ACC112 (cell line): ENCODE measurements around the gene SORBS1.

Experiments
- H2AFZ ChIP-seq: fragments of 200-600 bp; sonication (generic); one replicate; pipeline ENCODE4 v1.6.0; 2017; ENCODE audit warnings: antibody characterized with exemption, low read length; ENCODE audit not compliant: unreplicated experiment
- H3K27ac ChIP-seq: fragments of 200-600 bp; sonication (generic); 2 replicates; pipeline ENCODE4 v1.5.1; 2014; ENCODE audit warnings: low read depth, mild to moderate bottlenecking, antibody characterized with exemption, low read length, moderate library complexity
- H3K27me3 ChIP-seq: fragments of 200-600 bp; sonication (generic); 2 replicates; pipeline ENCODE4 v1.6.1; 2014; ENCODE audit warnings: mild to moderate bottlenecking, antibody characterized with exemption, low read length, moderate library complexity, mixed read lengths; ENCODE audit not compliant: insufficient read depth
- H3K36me3 ChIP-seq: fragments of 200-600 bp; sonication (generic); 2 replicates; pipeline ENCODE4 v1.6.1; 2016; ENCODE audit warnings: mild to moderate bottlenecking, antibody characterized with exemption, low read length, moderate library complexity, mixed read lengths; ENCODE audit not compliant: insufficient read depth
- H3K4me1 ChIP-seq: fragments of 200-600 bp; sonication (generic); one replicate; pipeline ENCODE4 v1.6.1; 2016; ENCODE audit warnings: low read length, mixed read lengths; ENCODE audit not compliant: insufficient read depth, unreplicated experiment, control insufficient read depth
- H3K4me3 ChIP-seq: fragments of 200-600 bp; sonication (generic); 2 replicates; pipeline ENCODE4 v1.5.1; 2014; ENCODE audit warnings: mild to moderate bottlenecking, low read depth, low read length
- H3K79me2 ChIP-seq: fragments of 200-600 bp; sonication (generic); one replicate; pipeline ENCODE4 v1.6.0; 2016; ENCODE audit warnings: low read length; ENCODE audit not compliant: control insufficient read depth, unreplicated experiment, insufficient read depth

The SORBS1 gene

DNA sequence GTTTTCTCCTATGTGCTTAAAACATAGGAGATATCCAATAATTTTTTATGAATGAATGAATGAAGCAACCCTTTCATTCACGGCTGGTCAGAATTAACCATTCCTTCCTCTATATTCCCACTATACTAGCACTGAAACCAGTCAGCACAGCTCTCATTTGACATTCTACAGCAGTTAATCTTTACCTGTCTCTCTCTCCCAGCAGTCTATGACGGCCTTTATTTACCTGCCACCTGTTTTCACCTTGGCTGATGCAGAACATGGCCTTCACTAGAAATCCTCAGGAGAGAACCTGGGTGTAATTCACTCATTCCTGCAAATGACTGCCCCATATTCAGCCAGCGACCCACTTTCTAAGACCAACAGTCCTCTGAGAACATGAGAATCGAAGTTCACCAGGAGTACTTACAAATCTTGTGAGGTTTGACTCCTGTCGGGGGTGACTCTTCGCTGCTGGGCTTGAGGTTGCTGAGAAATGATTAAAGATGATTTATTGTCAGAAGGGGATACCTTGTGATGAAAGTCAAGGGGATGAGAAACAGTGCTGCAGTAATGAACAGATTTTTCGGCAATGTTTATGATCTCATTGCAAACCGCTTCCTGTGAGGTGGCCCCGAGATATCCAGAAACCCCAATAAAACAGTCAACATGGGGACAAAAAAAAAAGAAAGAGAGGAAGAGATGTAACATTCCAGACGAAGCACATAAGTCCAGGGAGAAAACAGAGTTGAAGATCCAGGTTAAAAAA is 239.4 kb downstream of the SORBS1 start:
- 0 out of 2 replicates have a peak, but pooled peaks cover 5% of the 10 kb centered on the region for H3K27me3 ChIP-seq
- H3K27ac ChIP-seq: no peak overlapping the region
- H2AFZ ChIP-seq: no peak overlapping the region
- H3K4me1 ChIP-seq: no peaks in the 10 kb centered on the region
- no peak overlapping the region for H3K4me3 ChIP-seq
- H3K79me2 ChIP-seq: no peaks in the 10 kb centered on the region
- H3K36me3 ChIP-seq: no peaks in the 10 kb centered on the region

DNA sequence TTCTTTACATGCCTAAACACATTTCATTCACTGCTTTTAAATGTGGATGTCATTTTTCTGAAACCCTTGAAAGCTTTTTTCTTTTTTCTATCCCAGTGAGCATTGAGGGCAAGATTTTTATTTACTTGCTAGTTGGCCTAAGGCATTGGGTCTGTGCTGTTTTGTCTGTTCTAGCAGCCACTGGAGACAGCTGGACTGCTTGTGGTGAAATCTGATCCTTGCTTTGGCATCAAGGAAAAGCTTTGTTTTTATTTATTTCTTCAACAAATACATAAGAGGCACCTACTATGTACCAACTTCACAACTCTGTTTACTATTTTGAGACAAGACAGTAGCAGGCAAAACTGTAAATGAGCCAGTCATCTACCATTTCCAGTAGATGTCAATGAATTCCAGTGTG is 241.9 kb downstream of the SORBS1 start:
- Histone ChIP-seq H3K27me3 (no peaks in the 10 kb centered on the region), H2AFZ (no peak overlapping the region), H3K36me3 (no peaks in the 10 kb centered on the region), H3K4me3 (no peak overlapping the region), H3K79me2 (no peaks in the 10 kb centered on the region), H3K27ac (no peak overlapping the region), H3K4me1 (no peaks in the 10 kb centered on the region)

GRCh38 chr10:95315509-95315908 is 245.7 kb downstream of the SORBS1 start:
- H3K36me3 ChIP-seq: no peaks in the 10 kb centered on the region
- H3K4me1 ChIP-seq: no peaks in the 10 kb centered on the region
- no peaks in the 10 kb centered on the region for H3K79me2 ChIP-seq
- H3K27ac ChIP-seq: no peak overlapping the region
- H3K4me3 ChIP-seq: no peak overlapping the region
- H3K27me3 ChIP-seq: no peaks in the 10 kb centered on the region
- no peak overlapping the region for H2AFZ ChIP-seq

DNA sequence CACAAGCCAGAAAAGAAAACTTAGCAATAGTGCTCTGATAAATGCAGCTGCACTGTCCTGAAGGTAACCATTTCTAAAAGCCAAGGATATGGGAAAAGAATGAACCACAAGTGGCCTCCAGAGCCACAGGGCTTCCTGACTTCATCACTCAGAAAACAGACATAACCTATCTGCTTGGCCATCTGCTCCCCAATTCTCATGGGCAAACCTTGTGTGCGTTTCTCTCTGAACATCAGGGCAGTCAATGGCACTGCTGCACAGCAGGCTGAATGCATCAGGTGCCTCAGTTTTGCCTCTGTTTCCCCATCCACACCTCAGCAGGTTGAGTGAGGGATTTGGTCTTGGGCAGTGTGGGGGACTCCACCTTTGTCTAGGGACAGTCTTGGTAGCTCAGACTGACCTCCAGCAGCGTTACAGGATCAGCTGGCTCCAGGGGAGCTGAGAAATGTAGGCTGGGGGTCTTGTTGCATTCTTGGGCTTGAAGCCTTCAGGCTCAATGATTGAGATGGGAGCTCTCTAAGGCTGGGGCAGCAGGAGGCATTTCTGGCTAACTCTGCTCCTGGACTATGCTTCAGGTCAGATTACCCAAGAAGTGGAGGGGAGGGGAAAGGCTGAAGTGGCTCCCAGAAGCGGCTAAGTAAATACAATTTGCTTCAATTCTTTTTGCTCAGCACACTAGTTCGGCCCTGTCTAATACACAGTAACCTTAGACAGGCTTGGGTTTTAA is 246.8 kb downstream of the SORBS1 start:
- Histone ChIP-seq H3K79me2 (no peaks in the 10 kb centered on the region), H3K27ac (no peak overlapping the region), H3K4me3 (no peak overlapping the region), H2AFZ (no peak overlapping the region), H3K36me3 (no peaks in the 10 kb centered on the region), H3K4me1 (peaks cover 11% of the 10 kb centered on the region), H3K27me3 (no peaks in the 10 kb centered on the region)

- Histone ChIP-seq H3K27me3 (no peaks in the 10 kb centered on the region), H3K4me1 (peaks cover 24% of the 10 kb centered on the region), H3K36me3 (no peaks in the 10 kb centered on the region), H3K27ac (no peak overlapping the region), H3K79me2 (no peaks in the 10 kb centered on the region), H2AFZ (no peak overlapping the region), H3K4me3 (no peak overlapping the region)
These were observed 248.1 kb downstream of the SORBS1 start for GRCh38 chr10:95312986-95313495.

GRCh38 chr10:95312257-95312656 is 248.9 kb downstream of the SORBS1 start:
- no peaks in the 10 kb centered on the region for H3K79me2 ChIP-seq
- no peaks in the 10 kb centered on the region for H3K36me3 ChIP-seq
- H3K27ac ChIP-seq: no peak overlapping the region
- no peak overlapping the region for H3K4me3 ChIP-seq
- peaks cover 29% of the 10 kb centered on the region for H3K4me1 ChIP-seq
- H3K27me3 ChIP-seq: no peaks in the 10 kb centered on the region
- H2AFZ ChIP-seq: no peak overlapping the region

- no peaks in the 10 kb centered on the region for H3K79me2 ChIP-seq
- H3K4me3 ChIP-seq: no peak overlapping the region
- H3K27me3 ChIP-seq: no peaks in the 10 kb centered on the region
- peaks cover 29% of the 10 kb centered on the region for H3K4me1 ChIP-seq
- no peak overlapping the region for H3K27ac ChIP-seq
- peak overlapping the region; percentile 64 for H2AFZ ChIP-seq
- no peaks in the 10 kb centered on the region for H3K36me3 ChIP-seq
These were observed 251.2 kb downstream of the SORBS1 start for GRCh38 chr10:95309958-95310357.

DNA sequence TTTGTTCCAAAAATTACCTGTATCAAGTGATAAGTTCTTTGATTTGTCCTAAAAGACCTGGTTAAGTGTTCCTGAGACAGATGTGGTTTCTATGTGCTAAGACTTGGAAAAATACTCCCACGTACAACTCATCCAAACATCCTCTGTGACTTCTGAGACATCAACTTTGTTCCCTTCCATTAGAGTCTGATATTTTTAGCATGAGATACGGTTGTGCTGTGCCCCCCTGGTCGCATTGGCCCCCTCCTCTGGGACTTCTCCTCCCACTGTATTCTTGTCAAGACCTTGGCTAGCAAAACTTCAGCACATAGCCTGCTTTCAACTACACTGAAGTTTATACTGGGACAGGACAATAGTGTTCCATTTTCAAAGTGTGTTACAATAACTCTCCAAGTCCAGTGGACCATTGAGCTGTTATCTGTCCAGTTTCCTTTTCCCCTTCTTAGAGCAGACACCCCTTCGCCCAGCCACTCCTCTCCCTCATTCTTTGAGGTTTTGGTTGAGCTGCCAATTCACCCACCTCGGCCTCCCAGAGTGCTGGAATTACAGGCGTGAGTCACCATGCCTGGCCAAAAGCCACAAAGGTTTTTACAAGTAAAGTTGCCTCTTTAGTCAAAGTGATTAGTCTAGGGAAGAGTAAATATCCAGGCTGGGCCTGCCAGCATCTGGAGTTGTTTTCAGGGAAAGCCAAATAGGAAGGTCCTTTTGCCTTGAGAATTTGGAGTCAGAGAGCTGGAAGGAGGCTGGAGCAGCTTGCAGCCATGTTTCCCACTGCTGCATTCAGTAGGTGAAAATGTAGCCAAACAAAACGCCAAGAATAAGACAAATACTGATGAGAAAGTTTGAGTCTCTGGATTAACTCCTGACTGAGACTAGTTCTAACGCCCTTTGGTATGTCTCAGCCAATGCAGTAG is 252.5 kb downstream of the SORBS1 start:
- Histone ChIP-seq H2AFZ (no peak overlapping the region), H3K79me2 (no peaks in the 10 kb centered on the region), H3K27ac (peak overlapping the region; percentile 94), H3K4me3 (peak overlapping the region; percentile 57), H3K4me1 (peaks cover 29% of the 10 kb centered on the region), H3K36me3 (no peaks in the 10 kb centered on the region), H3K27me3 (no peaks in the 10 kb centered on the region)

DNA sequence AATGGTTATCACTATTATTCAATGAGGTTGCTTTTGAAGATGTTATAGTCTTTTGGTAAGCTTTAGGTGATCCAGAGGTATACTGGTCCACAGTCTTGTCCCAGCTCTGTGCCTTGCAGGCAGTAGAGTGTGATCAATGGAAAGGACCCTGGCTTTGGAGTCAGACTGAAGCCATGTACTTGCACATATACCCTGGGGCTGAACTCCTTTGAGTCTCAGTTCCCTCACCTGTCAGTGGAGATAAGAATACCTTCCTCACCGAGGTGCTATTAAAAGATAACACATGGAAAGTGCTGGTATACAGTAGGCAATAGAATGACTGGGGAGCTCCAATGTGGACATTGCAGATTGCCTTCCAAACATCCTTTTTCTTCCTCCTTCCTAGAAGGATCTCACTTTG is 254.3 kb downstream of the SORBS1 start:
- Histone ChIP-seq H3K27me3 (no peaks in the 10 kb centered on the region), H3K4me1 (peaks cover 29% of the 10 kb centered on the region), H3K4me3 (no peak overlapping the region), H2AFZ (no peak overlapping the region), H3K27ac (no peak overlapping the region), H3K79me2 (no peaks in the 10 kb centered on the region), H3K36me3 (no peaks in the 10 kb centered on the region)

DNA sequence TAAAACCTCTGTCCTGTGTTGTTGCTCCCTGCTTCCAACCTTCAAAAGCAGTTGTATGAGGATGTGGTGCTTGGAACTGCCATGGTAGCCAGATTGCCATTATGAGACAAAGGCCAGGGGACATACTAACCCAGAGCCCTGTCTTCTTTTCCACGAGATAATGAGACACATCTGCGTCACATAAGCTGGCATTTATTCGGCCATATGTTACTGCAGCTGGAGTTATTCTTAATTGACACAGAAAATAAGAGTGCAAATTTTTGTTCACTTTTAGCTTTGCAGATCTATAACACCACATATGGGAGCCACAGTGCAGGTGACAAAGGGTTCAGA is 254.9 kb downstream of the SORBS1 start:
- Histone ChIP-seq H3K27me3 (no peaks in the 10 kb centered on the region), H3K4me1 (peaks cover 29% of the 10 kb centered on the region), H3K27ac (no peak overlapping the region), H3K79me2 (no peaks in the 10 kb centered on the region), H2AFZ (no peak overlapping the region), H3K36me3 (no peaks in the 10 kb centered on the region), H3K4me3 (no peak overlapping the region)
